Measurements from ENCODE around the gene NCK2. TPM values are rescaled to one million over a fixed set of nuclear protein-coding genes. Genes with fewer than 3 reads are reported as not detected.

Gene NCK2
- total and polyA plus RNA-seq, 9 of the 15 experiments (the other 6 are each of a cell fraction or from before 2014, with no cell fraction given), result 0.90 to 27.9 (median 15.9) TPM

DNA sequence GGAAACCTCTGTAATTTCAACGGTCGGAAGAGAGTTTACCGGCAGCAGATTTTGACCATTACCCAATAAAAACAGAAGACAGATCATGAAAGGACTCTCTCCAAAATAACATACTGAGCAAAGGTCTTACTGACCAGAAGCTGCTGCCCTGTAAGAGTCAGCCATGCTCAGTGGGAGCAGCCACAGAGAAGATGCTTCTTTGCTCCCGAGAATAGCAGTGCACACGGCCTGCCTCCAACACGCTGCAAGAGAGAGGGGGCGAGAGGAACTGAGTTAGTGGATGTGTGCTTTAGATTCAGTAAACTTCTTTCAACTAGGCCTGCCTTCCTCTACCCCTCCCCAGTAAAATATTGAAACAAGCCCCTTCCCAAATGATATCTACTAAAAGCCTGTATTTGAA is 103.7 kb downstream of the NCK2 start:
- Histone ChIP-seq H3K9ac (ENCODE audit: insufficient read depth in 1 of 2, low read depth in 2 of 2, low read length in 2 of 2) (no peak overlapping the region), H3K27ac (ENCODE audit: extremely low read depth, low read depth, low read length) (no peak overlapping the region), H2AFZ (ENCODE audit: low read depth, low read length) (no peak overlapping the region), H3K4me3 (no peak overlapping the region), H3K9me3 (replicated peaks; ENCODE audit: control insufficient read depth, insufficient read depth, low read depth, low read length) (no peaks in the 10 kb centered on the region), H4K20me1 (replicated peaks; ENCODE audit: control insufficient read depth, insufficient read depth, low read length) (no peaks in the 10 kb centered on the region), H3K79me2 (ENCODE audit: control insufficient read depth, insufficient read depth, low read length) (peaks cover 17% of the 10 kb centered on the region), H3K36me3 (ENCODE audit: control insufficient read depth, insufficient read depth, low read length) (no peaks in the 10 kb centered on the region), H3K4me1 (replicated peaks in 1 of 2; ENCODE audit: control insufficient read depth in 2 of 2, insufficient read depth in 2 of 2, low read length in 2 of 2) (no peaks in the 10 kb centered on the region), H3K9me1 (ENCODE audit: control insufficient read depth, insufficient read depth, low read length) (no peaks in the 10 kb centered on the region), H3K27me3 (ENCODE audit: control insufficient read depth in 2 of 2, insufficient read depth in 2 of 2, low read length in 2 of 2) (no peaks in the 10 kb centered on the region), H3K4me2 (ENCODE audit: insufficient read depth, low read length) (no peak overlapping the region)
- in situ Hi-C loops (cut with MboI), result no loop called here
- FAIRE-seq, result no peak
- no peak for ATAC-seq
- CTCF ChIA-PET (ENCODE audit: low intra/inter-chr PET ratio), result no interaction called here
- no peak for DNase-seq (ENCODE audit: extremely low read depth in 1 of 4, low spot score in 3 of 4)
- TF ChIP-seq, protein P1, sequence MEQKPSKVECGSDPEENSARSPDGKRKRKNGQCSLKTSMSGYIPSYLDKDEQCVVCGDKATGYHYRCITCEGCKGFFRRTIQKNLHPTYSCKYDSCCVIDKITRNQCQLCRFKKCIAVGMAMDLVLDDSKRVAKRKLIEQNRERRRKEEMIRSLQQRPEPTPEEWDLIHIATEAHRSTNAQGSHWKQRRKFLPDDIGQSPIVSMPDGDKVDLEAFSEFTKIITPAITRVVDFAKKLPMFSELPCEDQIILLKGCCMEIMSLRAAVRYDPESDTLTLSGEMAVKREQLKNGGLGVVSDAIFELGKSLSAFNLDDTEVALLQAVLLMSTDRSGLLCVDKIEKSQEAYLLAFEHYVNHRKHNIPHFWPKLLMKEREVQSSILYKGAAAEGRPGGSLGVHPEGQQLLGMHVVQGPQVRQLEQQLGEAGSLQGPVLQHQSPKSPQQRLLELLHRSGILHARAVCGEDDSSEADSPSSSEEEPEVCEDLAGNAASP (IDR thresholded peaks at IDR 0.05), result no peak
- no peak for TF ChIP-seq ESRRB (CRISPR knock-in tag; IDR thresholded peaks at IDR 0.05; ENCODE audit: borderline replicate concordance)
- TF ChIP-seq POLR2B (IDR thresholded peaks at IDR 0.05; ENCODE audit: low read depth, partially characterized antibody), result no peak
- TF ChIP-seq BACH1 (tag; IDR thresholded peaks at IDR 0.05), result no peak
- no peak for TF ChIP-seq NR2C2 (CRISPR knock-in tag; IDR thresholded peaks at IDR 0.05)
- TF ChIP-seq NR2C2 (tag; IDR thresholded peaks at IDR 0.05), result no peak
- TF ChIP-seq ZNF253 (CRISPR knock-in tag; conservative IDR thresholded peaks at IDR 0.05), result no peak
- TF ChIP-seq JUNB (CRISPR knock-in tag; conservative IDR thresholded peaks at IDR 0.05), result no peak
- TF ChIP-seq NEUROD1 (IDR thresholded peaks at IDR 0.05; ENCODE audit: borderline replicate concordance, low read depth, low read length, partially characterized antibody), result no peak
- TF ChIP-seq COPS2 (conservative IDR thresholded peaks at IDR 0.05), result no peak
- no peak for TF ChIP-seq ARNT (IDR thresholded peaks at IDR 0.05)
- TF ChIP-seq HOXB6 (CRISPR knock-in tag; IDR thresholded peaks at IDR 0.05; ENCODE audit: borderline replicate concordance), result no peak
- TF ChIP-seq SOX6 (IDR thresholded peaks at IDR 0.05), result no peak
- no peak for TF ChIP-seq TBP (optimal IDR thresholded peaks at IDR 0.05; ENCODE audit: low read depth, low read length)
- no TSS peak for BruUV-seq (replicated peaks)
- 54% methylated on average over 6 of the region's 7 CpGs for WGBS (ENCODE audit: insufficient coverage, low coverage, missing lambda C conversion rate)
- intact Hi-C loops (cut with micrococcal nuclease), result no loop called here
- POLR2A ChIA-PET, result no interaction called here

Measured in K562 (cell line).